ENCODE data around the gene LSG1. TPM values are rescaled to one million over a fixed set of nuclear protein-coding genes. Genes with fewer than 3 reads are reported as not detected.
A peak's percentile ranks its signal among the peaks of the same experiment; 100 is the strongest.

LSG1 gene
- total and polyA plus RNA-seq, 2 of the 13 experiments (the other 11 are each of a cell fraction or from before 2014, with no cell fraction given), result 21.4 to 32.1 TPM

- TF ChIP-seq, protein P1, sequence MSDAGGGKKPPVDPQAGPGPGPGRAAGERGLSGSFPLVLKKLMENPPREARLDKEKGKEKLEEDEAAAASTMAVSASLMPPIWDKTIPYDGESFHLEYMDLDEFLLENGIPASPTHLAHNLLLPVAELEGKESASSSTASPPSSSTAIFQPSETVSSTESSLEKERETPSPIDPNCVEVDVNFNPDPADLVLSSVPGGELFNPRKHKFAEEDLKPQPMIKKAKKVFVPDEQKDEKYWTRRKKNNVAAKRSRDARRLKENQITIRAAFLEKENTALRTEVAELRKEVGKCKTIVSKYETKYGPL (CRISPR knock-in tag; IDR thresholded peaks at IDR 0.05), result no peak
- TF ChIP-seq TFDP2 (CRISPR knock-in tag; IDR thresholded peaks at IDR 0.05) (peak; percentile 71), THYN1 (CRISPR knock-in tag; IDR thresholded peaks at IDR 0.05; ENCODE audit: borderline replicate concordance, low read depth) (no peak), RNF2 (conservative IDR thresholded peaks at IDR 0.05; ENCODE audit: low read depth) (no peak), CEBPB (IDR thresholded peaks at IDR 0.05; ENCODE audit: borderline replicate concordance, low read depth, low read length) (no peak), KMT2A (CRISPR knock-in tag; IDR thresholded peaks at IDR 0.05) (peak; percentile 67; the same call in 1 of the 2 replicates), PLSCR1 (CRISPR knock-in tag; IDR thresholded peaks at IDR 0.05; ENCODE audit: borderline replicate concordance) (no peak), ZNF550 (CRISPR knock-in tag; IDR thresholded peaks at IDR 0.05; ENCODE audit: borderline replicate concordance) (no peak), ZBTB43 (CRISPR knock-in tag; conservative IDR thresholded peaks at IDR 0.05) (no peak), HOXA7 (CRISPR knock-in tag; IDR thresholded peaks at IDR 0.05) (no peak), ZNF326 (CRISPR knock-in tag; IDR thresholded peaks at IDR 0.05; ENCODE audit: borderline replicate concordance) (no peak), PAWR (CRISPR knock-in tag; IDR thresholded peaks at IDR 0.05; ENCODE audit: borderline replicate concordance) (no peak), HBP1 (CRISPR knock-in tag; IDR thresholded peaks at IDR 0.05; ENCODE audit: low read depth) (no peak), MBD4 (IDR thresholded peaks at IDR 0.05; ENCODE audit: borderline replicate concordance, low read length) (no peak), CHCHD3 (CRISPR knock-in tag; IDR thresholded peaks at IDR 0.05) (no peak), ZNF674 (CRISPR knock-in tag; IDR thresholded peaks at IDR 0.05; ENCODE audit: low read depth) (no peak), ZNF274 (CRISPR knock-in tag; IDR thresholded peaks at IDR 0.05) (no peak), ZNF678 (CRISPR knock-in tag; IDR thresholded peaks at IDR 0.05) (no peak), MIXL1 (CRISPR knock-in tag; IDR thresholded peaks at IDR 0.05) (peak; percentile 70; the same call in 1 of the 2 replicates)
- TF ChIP-seq, protein P2, sequence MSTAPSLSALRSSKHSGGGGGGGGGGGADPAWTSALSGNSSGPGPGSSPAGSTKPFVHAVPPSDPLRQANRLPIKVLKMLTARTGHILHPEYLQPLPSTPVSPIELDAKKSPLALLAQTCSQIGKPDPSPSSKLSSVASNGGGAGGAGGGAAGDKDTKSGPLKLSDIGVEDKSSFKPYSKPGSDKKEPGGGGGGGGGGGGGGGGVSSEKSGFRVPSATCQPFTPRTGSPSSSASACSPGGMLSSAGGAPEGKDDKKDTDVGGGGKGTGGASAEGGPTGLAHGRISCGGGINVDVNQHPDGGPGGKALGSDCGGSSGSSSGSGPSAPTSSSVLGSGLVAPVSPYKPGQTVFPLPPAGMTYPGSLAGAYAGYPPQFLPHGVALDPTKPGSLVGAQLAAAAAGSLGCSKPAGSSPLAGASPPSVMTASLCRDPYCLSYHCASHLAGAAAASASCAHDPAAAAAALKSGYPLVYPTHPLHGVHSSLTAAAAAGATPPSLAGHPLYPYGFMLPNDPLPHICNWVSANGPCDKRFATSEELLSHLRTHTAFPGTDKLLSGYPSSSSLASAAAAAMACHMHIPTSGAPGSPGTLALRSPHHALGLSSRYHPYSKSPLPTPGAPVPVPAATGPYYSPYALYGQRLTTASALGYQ (CRISPR knock-in tag; IDR thresholded peaks at IDR 0.05), result no peak
- TF ChIP-seq, protein P3, sequence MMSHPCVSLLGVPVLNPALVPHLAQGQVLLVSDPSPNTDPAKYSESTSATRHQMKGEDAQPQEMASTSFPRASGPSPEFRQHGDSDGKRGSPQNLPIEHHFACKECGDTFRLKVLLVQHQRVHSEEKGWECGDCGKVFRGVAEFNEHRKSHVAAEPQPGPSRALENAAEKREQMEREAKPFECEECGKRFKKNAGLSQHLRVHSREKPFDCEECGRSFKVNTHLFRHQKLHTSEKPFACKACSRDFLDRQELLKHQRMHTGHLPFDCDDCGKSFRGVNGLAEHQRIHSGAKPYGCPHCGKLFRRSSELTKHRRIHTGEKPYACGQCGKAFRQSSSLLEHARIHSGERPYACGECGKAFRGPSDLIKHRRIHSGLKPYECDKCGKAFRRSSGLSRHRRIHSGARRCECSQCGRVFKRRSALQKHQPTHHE (CRISPR knock-in tag; IDR thresholded peaks at IDR 0.05; ENCODE audit: borderline replicate concordance), result no peak; the same call in 1 of the 2 replicates
These were observed 38.5 kb downstream of the LSG1 start, which contains the start of gene TMEM44 (continued) for GRCh38 chr3:194633349-194634004.

Measured in HepG2 (cell line).